Heart left ventricle (tissue), 16 donors: ENCODE measurements around the gene HSPA14. TPM values are rescaled to one million over a fixed set of nuclear protein-coding genes. Genes with fewer than 3 reads are reported as not detected.

Experiments used
- ATAC-seq, 4 donors: fragments of 200-7000 bp; cut with Tn5 transposase; one replicate each; pipeline ENCODE4 v1.9.1; 2020 to 2022; ENCODE audit warnings: moderate library complexity in 4 of 4, mild to moderate bottlenecking in 3 of 4, moderate number of reproducible peaks in 1 of 4
- DNase-seq, 5 donors: peaks; one replicate each; pipeline ENCODE4 v3.0.0-alpha.2; 2020
- H3K27ac ChIP-seq, 12 donors: fragments of 200-600 bp; sonication (generic) in 4 of 12; one replicate each; pipeline versions ENCODE4 v1.5.0 to v1.8.0; 2016 to 2022; ENCODE audit warnings: mild to moderate bottlenecking in 2 of 12
- H3K27me3 ChIP-seq, 9 donors: fragments of 200-600 bp; sonication (generic) in 2 of 9; one replicate each; pipeline versions ENCODE4 v1.5.1 to v1.8.0; 2016 to 2022; ENCODE audit warnings: mild to moderate bottlenecking in 3 of 9
- H3K36me3 ChIP-seq, 9 donors: fragments of 200-600 bp; sonication (generic) in 2 of 9; one replicate each; pipeline versions ENCODE4 v1.5.0 to v1.8.0; 2018 to 2022; ENCODE audit warnings: mild to moderate bottlenecking in 2 of 9
- H3K4me1 ChIP-seq, 12 donors: fragments of 200-600 bp; sonication (generic) in 4 of 12; one replicate each; pipeline versions ENCODE4 v1.5.0 to v1.8.0; 2016 to 2022; ENCODE audit warnings: mild to moderate bottlenecking in 3 of 12
- H3K4me3 ChIP-seq, 12 donors: fragments of 200-600 bp; sonication (generic) in 4 of 12; one replicate each; pipeline versions ENCODE4 v1.5.0 to v1.8.0; 2017 to 2022; ENCODE audit warnings: mild to moderate bottlenecking in 9 of 12, moderate library complexity in 4 of 12
- H3K9me3 ChIP-seq, 12 donors: fragments of 200-600 bp; sonication (generic) in 4 of 12; one replicate each; pipeline versions ENCODE4 v1.5.0 to v1.8.0; 2016 to 2022; ENCODE audit warnings: mild to moderate bottlenecking in 1 of 12
- CTCF ChIP-seq, 12 donors: fragments of 200-600 bp; sonication (generic) in 4 of 12; IDR thresholded peaks; one replicate each; pipeline versions ENCODE4 v1.5.0 to v1.8.0; 2018 to 2022; ENCODE audit warnings: antibody characterized with exemption in 12 of 12, mild to moderate bottlenecking in 5 of 12
- POLR2A ChIP-seq, 2 donors: fragments of 450-650 bp; IDR thresholded peaks; one replicate each; pipeline ENCODE4 v1.6.1; 2017; ENCODE audit warnings: antibody characterized with exemption in 2 of 2, mild to moderate bottlenecking in 2 of 2, moderate library complexity in 2 of 2
- WGBS, 4 donors: extraction: QIAGEN DNeasy Blood & Tissue Kit in 2 of 4; methylation state at CpG; one replicate each; pipeline versions ENCODE4 v1.1.5 to v1.1.7; 2013 to 2018; 5-methylcytosine and 5-hydroxymethylcytosine counted together
- intact Hi-C, 10 donors: fragments of 100-400 bp; cut with DNase I; formaldehyde crosslinking; loops; one replicate each; pipeline versions ENCODE4 v1.11.1 to v1.14.2; 2022
- polyA plus RNA-seq, 2 donors: library from polyadenylated mRNA; stranded (reverse); fragments of 200-250 nt; gene quantifications; one replicate each; pipeline ENCODE4 v1.2.3, GENCODE V29; 2013
- total RNA-seq, 9 donors: library from RNA; depleted of rRNA in 2 of 9; stranded (reverse); fragments of >200 nt in 2 of 9; fragmentation: NEBNext Ultra II Directional in 3 of 9; extraction: Animal tissue kit (Norgen Biotek cat#: 25700) in 3 of 9; gene quantifications; one replicate each; pipeline versions ENCODE4 v1.1.0 to v1.2.4, GENCODE V29; 2016 to 2023
- donor health status: ischemic (EF 13 %, LVEDD 7.1; RV severe dilation, severe dysfunction).
- donor health status: healthy with polysubstance abuse.
- donor health status: DM: no; HTN: yes; CAD: no.
- donor health status: DM: no; HTN: no; CAD: no.
- donor health status: ischemic (EF 25% LVEDD 6.9; RV normal size, moderate dysfunction).
- donor health status: ischemic (EF 25% LVEDD 5.7; RV mildly dilated, moderate dysfunction).
- donor health status: healthy.
- donor health status: DM: yes; HTN: yes; CAD: no.
- donor health status: ischemic (EF 35%, LVEDD 5.7; RV mildly dilated, moderate dysfunction).
- donor health status: nonischemic (EF 11% LVEDD 7.7; RV severe dilation, severe dysfunction).
- donor health status: DM: yes; HTN: yes; CAD: no.
- donor health status: PGD.
- donor health status: ischemic (EF 29% LVEDD 5.4; RV normal size, mild dysfunction).
- donor health status: nonischemic (EF 23%, LVEDD 6.1; RV moderate dilation, normal function).

Gene HSPA14
- total and polyA plus RNA-seq, 11 donors: 6.2 to 16.9 (median 8.3) TPM

- intact Hi-C loops: loop anchor here in 2 of 10 donors (5.0 to 10.0 kb wide), 2 partner anchors 37 to 265 kb away; partner anchors contain the start of gene SUV39H2 (in 1 of the 2)
- no peaks in the 10 kb centered on the region for H3K9me3 ChIP-seq
- ATAC-seq (no peak), DNase-seq (no peak)
- peak overlapping the region in 1 of 12 donors; percentile 95 for H3K4me3 ChIP-seq
- no peaks in the 10 kb centered on the region for H3K27me3 ChIP-seq
- WGBS, 4 donors: 91 to 93% (median 92%) methylated on average over 2 of the region's 2 CpGs
- peaks cover 0 to 53% (median 48%) of the 10 kb centered on the region in 9 donors for H3K36me3 ChIP-seq
- H3K4me1 ChIP-seq: peaks cover 5 to 26% (median 17%) of the 10 kb centered on the region in 12 donors
- no peak for TF ChIP-seq POLR2A (IDR thresholded peaks at IDR 0.05)
- TF ChIP-seq CTCF (IDR thresholded peaks at IDR 0.05): no peak
- H3K27ac ChIP-seq: no peak overlapping the region
Measured at GRCh38 chr10:14840178-14840577, 2.1 kb downstream of the HSPA14 start.

- TF ChIP-seq POLR2A (IDR thresholded peaks at IDR 0.05) (no peak), CTCF (IDR thresholded peaks at IDR 0.05) (no peak)
- Histone ChIP-seq H3K27ac (no peak overlapping the region), H3K4me1 (peaks cover 0 to 14% (median 9%) of the 10 kb centered on the region in 12 donors), H3K27me3 (no peaks in the 10 kb centered on the region), H3K9me3 (no peaks in the 10 kb centered on the region), H3K4me3 (no peak overlapping the region), H3K36me3 (peaks cover 0 to 79% (median 56%) of the 10 kb centered on the region in 9 donors)
- 89 to 93% (median 91%) methylated on average over 15 of the region's 15 CpGs for WGBS, 4 donors
- DNase-seq: no peak
- no peak for ATAC-seq
- intact Hi-C loops: loop anchor here in 2 of 10 donors (5.0 to 10.0 kb wide), 2 partner anchors 34 to 261 kb away; partner anchors contain the start of gene SUV39H2 (in 1 of the 2)
Measured at GRCh38 chr10:14843327-14843988, 5.4 kb downstream of the HSPA14 start.

- Histone ChIP-seq H3K4me3 (no peak overlapping the region), H3K36me3 (peaks cover 0 to 93% (median 64%) of the 10 kb centered on the region in 9 donors), H3K9me3 (no peaks in the 10 kb centered on the region), H3K27me3 (no peaks in the 10 kb centered on the region), H3K27ac (no peak overlapping the region), H3K4me1 (peaks cover 0 to 3% (median 0%) of the 10 kb centered on the region in 12 donors)
- ATAC-seq: no peak
- intact Hi-C loops: loop anchor here in 2 of 10 donors (5.0 to 10.0 kb wide), 2 partner anchors 32 to 260 kb away; partner anchors contain the start of gene SUV39H2 (in 1 of the 2)
- 69 to 84% (median 71%) methylated on average over 2 of the region's 2 CpGs for WGBS, 4 donors
- DNase-seq: no peak
- TF ChIP-seq CTCF (IDR thresholded peaks at IDR 0.05) (no peak), POLR2A (IDR thresholded peaks at IDR 0.05) (no peak)
Measured at GRCh38 chr10:14844948-14845347, 6.8 kb downstream of the HSPA14 start.

GRCh38 chr10:14852236-14852635 is 14.1 kb downstream of the HSPA14 start:
- intact Hi-C loops: no loop called here
- ATAC-seq (no peak), DNase-seq (no peak)
- Histone ChIP-seq H3K27ac (no peak overlapping the region), H3K9me3 (no peaks in the 10 kb centered on the region), H3K36me3 (peaks cover 0 to 98% (median 74%) of the 10 kb centered on the region in 9 donors), H3K27me3 (no peaks in the 10 kb centered on the region), H3K4me3 (no peak overlapping the region), H3K4me1 (peaks cover 0 to 3% (median 0%) of the 10 kb centered on the region in 12 donors)
- WGBS, 4 donors: 52 to 71% (median 64%) methylated on average over 3 of the region's 3 CpGs
- no peak for TF ChIP-seq POLR2A (IDR thresholded peaks at IDR 0.05)
- no peak for TF ChIP-seq CTCF (IDR thresholded peaks at IDR 0.05)
